HepG2 (cell line): ENCODE measurements around the gene HAUS5. TPM values are rescaled to one million over a fixed set of nuclear protein-coding genes. Genes with fewer than 3 reads are reported as not detected.

Source experiments
- BRF2 ChIP-seq: sonication (generic); formaldehyde crosslinking; IDR thresholded peaks from 2 replicates; pipeline ENCODE4 v1.8.1; 2022; ENCODE audit warnings: mild to moderate bottlenecking, missing genetic modification reagents
- CHD4 ChIP-seq: fragments of 200-600 bp; sonication (generic); IDR thresholded peaks from 2 replicates; pipeline ENCODE4 v1.7.0; 2017; ENCODE audit warnings: mild to moderate bottlenecking, low read length, borderline replicate concordance
- FOXA3 ChIP-seq: IDR thresholded peaks from 2 replicates; pipeline ENCODE4 v1.6.1; 2016; ENCODE audit warnings: missing genetic modification reagents, missing compliant biosample characterization
- GMEB2 ChIP-seq: IDR thresholded peaks from 2 replicates; pipeline ENCODE4 v1.6.1; 2016; ENCODE audit warnings: missing biosample characterization, missing genetic modification reagents, low read depth
- HOXA7 ChIP-seq: sonication (generic); formaldehyde crosslinking; IDR thresholded peaks from 2 replicates; pipeline ENCODE4 v1.8.1; 2022; ENCODE audit warnings: mild to moderate bottlenecking, missing genetic modification reagents, moderate library complexity
- IRF9 ChIP-seq: sonication (generic); formaldehyde crosslinking; IDR thresholded peaks from 2 replicates; pipeline ENCODE4 v1.8.0; 2022; ENCODE audit warnings: missing genetic modification reagents, mild to moderate bottlenecking, borderline replicate concordance
- ISX ChIP-seq: sonication (generic); formaldehyde crosslinking; conservative IDR thresholded peaks from 2 replicates; pipeline ENCODE4 v1.5.0; 2020; ENCODE audit warnings: missing genetic modification reagents
- PTBP1 ChIP-seq: fragments of 200-400 bp; formaldehyde crosslinking; IDR thresholded peaks from 2 replicates; pipeline ENCODE4 v1.6.1; 2018; ENCODE audit warnings: low read length, low read depth; ENCODE audit not compliant: poor library complexity, severe bottlenecking
- REXO4 ChIP-seq: sonication (generic); formaldehyde crosslinking; IDR thresholded peaks from 2 replicates; pipeline ENCODE4 v1.8.0; 2022; ENCODE audit warnings: missing genetic modification reagents, mild to moderate bottlenecking, borderline replicate concordance
- THAP9 ChIP-seq: sonication (generic); formaldehyde crosslinking; IDR thresholded peaks from 2 replicates; pipeline ENCODE4; 2020; ENCODE audit warnings: missing genetic modification reagents, mild to moderate bottlenecking, borderline replicate concordance
- TOPORS ChIP-seq: sonication (generic); formaldehyde crosslinking; IDR thresholded peaks from 2 replicates; pipeline ENCODE4 v1.8.0; 2023; ENCODE audit warnings: mild to moderate bottlenecking, missing genetic modification reagents
- ZBTB1 ChIP-seq: sonication (generic); formaldehyde crosslinking; IDR thresholded peaks from 2 replicates; pipeline ENCODE4 v1.4.0; 2020; ENCODE audit warnings: missing genetic modification reagents, borderline replicate concordance
- ZNF138 ChIP-seq: sonication (generic); formaldehyde crosslinking; IDR thresholded peaks from 2 replicates; pipeline ENCODE4 v1.5.0; 2020; ENCODE audit warnings: mild to moderate bottlenecking, low read depth, missing genetic modification reagents
- ZNF180 ChIP-seq: sonication (generic); formaldehyde crosslinking; IDR thresholded peaks from 2 replicates; pipeline ENCODE4 v1.4.0; 2020; ENCODE audit warnings: low read depth, missing genetic modification reagents, borderline replicate concordance
- ZNF253 ChIP-seq: sonication (generic); formaldehyde crosslinking; IDR thresholded peaks from 2 replicates; pipeline ENCODE4 v1.8.0; 2022; ENCODE audit warnings: mild to moderate bottlenecking, missing genetic modification reagents, borderline replicate concordance
- ZNF264 ChIP-seq: sonication (generic); formaldehyde crosslinking; IDR thresholded peaks from 2 replicates; pipeline ENCODE4 v1.4.0; 2020; ENCODE audit warnings: missing genetic modification reagents
- ZNF557 ChIP-seq: sonication (generic); formaldehyde crosslinking; IDR thresholded peaks from 2 replicates; pipeline ENCODE4 v1.4.0; 2020; ENCODE audit warnings: missing genetic modification reagents
- ZNF607 ChIP-seq: sonication (generic); formaldehyde crosslinking; IDR thresholded peaks from 2 replicates; pipeline ENCODE4 v1.5.1; 2020; ENCODE audit warnings: missing genetic modification reagents, mild to moderate bottlenecking, borderline replicate concordance
- ZNF784 ChIP-seq: sonication (generic); formaldehyde crosslinking; IDR thresholded peaks from 2 replicates; pipeline ENCODE4 v1.5.1; 2020; ENCODE audit warnings: missing genetic modification reagents, mild to moderate bottlenecking, borderline replicate concordance
- ZSCAN30 ChIP-seq: sonication (generic); formaldehyde crosslinking; IDR thresholded peaks from 2 replicates; pipeline ENCODE4 v1.5.0; 2020; ENCODE audit warnings: mild to moderate bottlenecking, missing genetic modification reagents
- polyA plus RNA-seq, 8 experiments: library from polyadenylated mRNA; depleted of rRNA in 3 of 8; stranded (reverse) in 7 of 8; unstranded in 1 of 8; fragments of >200 nt; fragmentation: Illumina TruSeq in 4 of 8; extraction: Trizol in 4 of 8; gene quantifications; 2 replicates each; pipeline versions ENCODE4 v1.2.1 to v1.2.3, GENCODE V29; 2011 to 2016; ENCODE audit warnings: low read depth in 4 of 8, missing spikeins in 1 of 8, mixed read lengths in 1 of 8; ENCODE audit not compliant: insufficient read depth in 1 of 8
- total RNA-seq, 5 experiments: library from RNA; depleted of rRNA; stranded (reverse); fragments of >200 nt; fragmentation: Illumina TruSeq; extraction: Trizol; gene quantifications; 2 replicates each; pipeline ENCODE4 v1.2.3, GENCODE V29; 2016; ENCODE audit warnings: low read depth in 1 of 5

Gene HAUS5
- total and polyA plus RNA-seq, 2 of the 13 experiments (the other 11 are each of a cell fraction or from before 2014, with no cell fraction given) = 10.3 to 17.7 TPM

- TF ChIP-seq PTBP1 (no peak), ZNF264 (no peak), TOPORS (CRISPR knock-in tag) (no peak), FOXA3 (CRISPR knock-in tag) (no peak; the same call in 1 of the 2 replicates), ZNF784 (peak; percentile 76; the same call in 1 of the 2 replicates), ZNF180 (0 out of 2 replicates have a peak, but pooled peaks have one; percentile 52), THAP9 (CRISPR knock-in tag) (peak; percentile 15; the same call in 1 of the 2 replicates), BRF2 (CRISPR knock-in tag) (peak; percentile 83; the same call in 1 of the 2 replicates), ZNF138 (CRISPR knock-in tag) (no peak), ZNF253 (CRISPR knock-in tag) (peak; percentile 50; the same call in 1 of the 2 replicates), IRF9 (CRISPR knock-in tag) (peak; percentile 69; the same call in 1 of the 2 replicates), ZNF557 (CRISPR knock-in tag) (0 out of 2 replicates have a peak, but pooled peaks have one; percentile 25), ZBTB1 (no peak), REXO4 (CRISPR knock-in tag) (peak; percentile 75; the same call in 1 of the 2 replicates), ZSCAN30 (no peak), GMEB2 (CRISPR knock-in tag) (no peak), HOXA7 (CRISPR knock-in tag) (no peak), ZNF607 (CRISPR knock-in tag) (peak; percentile 44), ISX (no peak), CHD4 (0 out of 2 replicates have a peak, but pooled peaks have one; percentile 51)
Measured at GRCh38 chr19:35643255-35644205, 31.0 kb downstream of the HAUS5 start (continued).
